Measurements from ENCODE around the gene PNKD.

DNA sequence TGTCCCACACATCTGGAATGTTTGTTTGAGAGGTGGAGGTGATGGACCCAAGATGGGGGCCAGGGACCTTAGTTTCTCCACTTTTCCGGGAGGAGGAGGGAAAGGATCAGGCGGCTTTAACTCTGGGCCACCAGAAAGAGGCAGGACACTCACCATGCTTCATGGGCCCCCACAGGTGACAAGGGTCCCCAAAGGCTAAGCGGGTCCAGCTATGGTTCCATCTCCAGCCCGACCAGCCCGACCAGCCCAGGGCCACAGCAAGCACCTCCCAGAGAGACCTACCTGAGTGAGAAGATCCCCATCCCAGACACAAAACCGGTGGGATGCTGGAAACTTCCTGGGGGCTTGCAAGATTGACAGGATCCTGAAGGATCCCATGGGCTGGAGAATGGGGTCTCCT is 112.5 kb downstream of the PNKD start:
- TF ChIP-seq CTCF (conservative IDR thresholded peaks at IDR 0.05; ENCODE audit: low read length), result no peak
- no peak for TF ChIP-seq EZH2phosphoT487 (IDR thresholded peaks at IDR 0.05; ENCODE audit: borderline replicate concordance)
